Astrocyte of the spinal cord (primary cell): ENCODE data around the gene EFR3B.

Experiments used
- DNase-seq: peaks from one replicate; pipeline ENCODE4 v3.0.0; 2011; ENCODE audit warnings: low read depth, low spot score
- H3K4me3 ChIP-seq: 2 replicates; pipeline ENCODE4 v1.5.1; 2011; ENCODE audit warnings: low read depth, mild to moderate bottlenecking, low read length, moderate library complexity
- CTCF ChIP-seq: IDR thresholded peaks from 2 replicates; pipeline ENCODE4 v1.5.1; 2012; ENCODE audit warnings: low read depth, mild to moderate bottlenecking, low read length, inconsistent platforms
- in situ Hi-C: cut with HindIII; loops from 2 replicates; pipeline ENCODE4 v1.10.0; 2017; ENCODE audit warnings: low sequenced_read_pairs

The EFR3B gene

GRCh38 chr2:25066455-25066854 is 24.6 kb downstream of the EFR3B start:
- no peak overlapping the region for H3K4me3 ChIP-seq
- no peak for TF ChIP-seq CTCF
- DNase-seq = no peak
- in situ Hi-C loops = no loop called here

- in situ Hi-C loops = no loop called here
- DNase-seq = no peak
- H3K4me3 ChIP-seq = no peak overlapping the region
- TF ChIP-seq CTCF = no peak
Measured at GRCh38 chr2:25068217-25068616, 26.3 kb downstream of the EFR3B start.

GRCh38 chr2:25071966-25072365 is 30.1 kb downstream of the EFR3B start:
- no peak for TF ChIP-seq CTCF
- no peak for DNase-seq
- no peak overlapping the region for H3K4me3 ChIP-seq
- in situ Hi-C loops = no loop called here

- TF ChIP-seq CTCF = no peak
- no peak overlapping the region for H3K4me3 ChIP-seq
- in situ Hi-C loops = no loop called here
- no peak for DNase-seq
Measured at GRCh38 chr2:25072606-25073005, 30.7 kb downstream of the EFR3B start.

- H3K4me3 ChIP-seq = no peak overlapping the region
- TF ChIP-seq CTCF = no peak
- in situ Hi-C loops = no loop called here
- no peak for DNase-seq
Measured at GRCh38 chr2:25073025-25073424, 31.1 kb downstream of the EFR3B start.

GRCh38 chr2:25073914-25074313 is 32.0 kb downstream of the EFR3B start:
- in situ Hi-C loops = no loop called here
- no peak overlapping the region for H3K4me3 ChIP-seq
- DNase-seq = no peak
- no peak for TF ChIP-seq CTCF

- TF ChIP-seq CTCF = no peak
- no peak for DNase-seq
- in situ Hi-C loops = no loop called here
- H3K4me3 ChIP-seq = no peak overlapping the region
Measured at GRCh38 chr2:25074826-25075225, 33.0 kb downstream of the EFR3B start.
